T-helper 1 cell (primary cell): ENCODE data around the gene HTRA3.
"Not testable (repeated sequence)": the region's sequence is repeated elsewhere in the genome, so short reads cannot be mapped to it uniquely, and the experiment has no call there.

Experiments
- DNase-seq, 5 donors: peaks; one replicate each; pipeline ENCODE4 v3.0.0-alpha.2; 2012 to 2020

Gene HTRA3

DNA sequence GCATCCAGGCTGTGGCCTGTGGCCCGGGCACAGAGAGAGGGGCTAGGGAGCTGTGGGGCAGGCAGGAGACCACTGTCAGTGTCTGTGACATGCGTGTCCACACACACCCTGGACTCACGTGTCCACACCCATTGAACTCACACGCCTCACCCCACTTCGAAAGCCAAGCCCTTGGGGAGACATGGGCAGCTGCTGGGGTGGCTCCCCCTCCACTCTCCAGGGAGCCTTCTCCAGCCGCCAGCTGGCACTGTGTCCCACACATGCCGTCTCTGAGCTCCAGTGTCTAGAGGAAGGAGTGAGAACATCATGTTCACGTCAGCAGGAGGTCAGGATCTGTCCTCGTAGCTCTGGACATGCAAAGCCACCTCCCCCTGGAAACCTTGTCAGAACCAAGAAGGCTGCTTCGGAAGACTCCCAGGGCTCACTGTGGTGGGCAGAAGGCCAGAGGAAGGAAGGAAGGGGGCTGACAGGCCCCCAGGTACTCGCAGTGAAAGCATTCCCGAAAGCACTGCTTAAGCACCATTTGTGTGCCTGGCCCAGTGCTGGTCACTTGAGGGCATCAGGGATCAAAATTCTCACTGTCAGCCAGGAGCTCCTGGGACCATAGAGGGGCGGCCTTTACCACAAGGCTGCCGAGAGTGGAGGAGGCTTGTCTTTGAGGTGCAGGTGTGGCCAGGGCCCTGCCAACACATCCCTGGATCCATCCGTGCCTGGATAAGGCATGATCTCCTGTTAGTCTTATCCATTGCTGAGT lies 61.4 kb downstream of the HTRA3 start:
- DNase-seq = no peak

DNA sequence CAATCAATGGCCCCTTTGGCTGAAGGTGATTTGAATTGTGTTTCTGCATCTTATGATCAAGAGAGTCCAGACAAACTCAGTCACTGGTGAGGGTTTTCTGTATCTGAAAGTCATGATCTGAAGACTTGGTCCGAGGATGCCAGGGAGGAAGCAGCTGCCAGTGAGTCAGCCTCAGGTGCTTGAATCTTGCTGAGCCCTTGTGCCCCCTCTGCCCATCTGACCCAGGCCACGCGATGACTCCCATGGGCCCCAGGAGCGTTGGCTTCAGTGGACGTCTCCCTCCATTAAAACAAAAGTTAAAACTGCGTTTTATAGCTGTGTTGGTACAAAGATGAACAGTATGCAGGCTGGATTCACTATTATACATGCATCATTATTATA lies 62.0 kb downstream of the HTRA3 start:
- no peak for DNase-seq

DNA sequence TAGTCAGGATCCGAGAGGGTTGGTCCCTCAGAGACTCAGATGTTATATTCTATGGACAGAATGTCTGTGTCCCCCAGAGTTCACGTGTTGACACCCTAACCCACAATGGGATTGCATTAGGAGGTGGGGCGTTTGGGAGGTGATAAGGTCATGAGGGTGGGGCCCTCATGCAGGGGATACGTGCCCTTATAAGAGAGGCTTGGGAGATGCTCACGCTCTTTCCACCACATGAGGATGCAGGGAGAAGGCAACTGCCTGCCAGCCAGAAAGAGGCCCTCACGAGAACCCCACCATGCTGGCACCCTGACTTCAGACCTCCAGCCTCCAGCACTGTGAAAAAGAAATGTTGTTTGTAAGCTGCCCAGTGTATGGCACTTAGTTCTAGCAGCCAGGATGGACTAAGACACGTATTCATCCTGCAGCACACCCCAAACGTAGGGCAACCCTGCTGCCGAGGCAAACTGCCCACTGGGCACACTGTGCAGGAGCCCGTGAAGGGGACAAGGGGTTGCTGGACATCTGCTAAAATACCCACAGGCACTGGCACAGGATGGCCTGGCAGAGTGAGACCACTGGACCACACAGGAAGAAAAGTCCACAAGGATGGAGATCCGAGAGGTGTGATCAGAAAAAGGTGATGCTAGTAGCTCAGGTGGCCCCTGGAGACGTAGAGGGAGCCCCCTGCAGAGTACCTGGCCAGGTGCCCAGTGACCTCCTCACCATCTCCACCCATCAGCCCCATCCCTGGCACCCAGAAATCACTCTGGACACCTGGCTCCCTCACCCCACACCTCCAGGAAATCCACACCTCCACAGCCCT lies 62.7 kb downstream of the HTRA3 start:
- DNase-seq = no peak

DNA sequence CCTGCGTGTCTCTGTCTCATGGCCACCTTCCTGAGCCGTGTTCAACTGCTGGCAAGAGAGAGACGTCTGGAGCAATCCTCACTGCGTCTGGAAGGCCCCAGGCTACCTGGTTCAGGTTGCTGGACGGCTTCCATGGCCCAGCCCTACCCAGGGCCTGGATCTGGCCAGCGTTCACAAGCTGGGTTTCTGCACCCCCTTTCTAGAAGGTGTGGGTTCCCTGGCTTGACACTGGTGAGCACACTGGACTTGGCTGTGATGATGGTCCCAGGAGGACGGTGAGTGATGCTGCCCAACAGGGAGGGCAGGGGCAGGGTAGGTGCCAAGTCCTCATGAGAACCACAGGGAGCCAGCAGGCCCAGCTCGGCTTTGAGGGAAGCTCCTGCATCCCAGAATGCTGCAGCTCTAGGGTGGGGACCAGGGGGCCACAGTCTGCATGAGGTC lies 63.4 kb downstream of the HTRA3 start:
- DNase-seq = no peak

DNA sequence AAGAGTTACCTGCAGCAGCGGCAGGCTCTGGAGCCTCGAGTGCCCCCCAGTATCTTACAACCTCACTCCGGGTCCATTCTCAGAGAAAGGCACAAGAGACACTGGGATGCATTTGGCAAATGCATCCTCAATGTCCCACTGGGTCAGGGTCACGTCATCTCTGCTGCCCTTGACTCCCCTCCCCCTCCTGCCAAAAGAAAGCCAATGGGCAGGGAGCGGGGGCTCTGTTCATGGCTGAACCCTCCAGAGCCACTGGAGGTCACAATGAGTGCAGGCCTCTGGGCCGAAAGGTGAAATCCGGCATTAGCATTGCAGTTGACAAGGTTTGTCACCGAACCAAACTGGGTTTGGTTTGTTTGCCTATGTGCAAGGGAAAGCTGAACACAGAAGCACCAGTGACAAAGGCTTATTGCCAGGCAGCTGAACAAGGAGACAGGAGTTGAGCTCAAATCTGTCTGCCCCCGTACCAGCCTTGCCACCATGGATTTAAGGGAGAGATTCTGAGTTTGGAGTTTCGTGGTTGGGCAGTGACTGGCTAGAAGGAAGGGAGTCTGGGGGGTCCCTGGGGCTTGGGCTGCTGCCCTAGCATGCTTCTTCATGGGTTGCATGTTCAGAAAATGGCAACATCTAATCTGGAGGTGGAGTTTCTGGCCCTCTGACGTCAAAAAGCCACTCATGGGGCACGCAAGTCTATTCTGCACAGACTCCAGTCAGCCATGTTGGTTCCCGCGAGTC lies 64.3 kb downstream of the HTRA3 start:
- DNase-seq = no peak

DNA sequence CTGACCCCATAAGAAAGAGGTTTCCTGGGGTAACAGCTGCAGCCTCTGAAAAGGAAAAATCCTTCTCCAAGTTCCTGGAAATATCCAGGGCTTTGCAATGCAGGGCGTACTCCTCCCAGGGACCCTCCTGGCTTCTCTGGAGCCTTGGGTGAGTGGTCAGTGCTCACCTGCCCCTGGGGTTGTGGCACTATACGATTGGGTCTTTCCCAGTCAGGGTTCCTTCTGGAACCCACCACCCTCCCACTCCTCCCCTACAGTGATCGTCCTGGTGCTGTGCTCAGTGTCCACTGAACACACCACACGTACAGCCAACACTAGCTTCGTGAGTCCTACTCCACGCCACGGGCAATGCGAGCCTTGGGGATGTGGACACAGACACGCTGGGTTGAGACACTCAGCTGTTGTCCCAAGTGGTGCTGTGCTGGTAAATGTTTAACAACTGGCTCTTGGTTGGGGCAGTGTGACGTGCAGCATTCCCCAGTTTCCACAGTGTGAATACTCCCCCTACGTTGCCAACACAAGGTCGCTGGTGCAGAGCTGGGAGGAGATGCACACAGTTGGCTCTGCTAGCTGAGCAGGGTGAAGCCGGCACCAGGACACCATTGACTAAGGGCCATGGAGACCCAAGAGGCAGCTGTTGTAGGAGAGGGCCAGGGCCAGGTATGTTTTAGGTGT lies 65.4 kb downstream of the HTRA3 start:
- DNase-seq = no peak

DNA sequence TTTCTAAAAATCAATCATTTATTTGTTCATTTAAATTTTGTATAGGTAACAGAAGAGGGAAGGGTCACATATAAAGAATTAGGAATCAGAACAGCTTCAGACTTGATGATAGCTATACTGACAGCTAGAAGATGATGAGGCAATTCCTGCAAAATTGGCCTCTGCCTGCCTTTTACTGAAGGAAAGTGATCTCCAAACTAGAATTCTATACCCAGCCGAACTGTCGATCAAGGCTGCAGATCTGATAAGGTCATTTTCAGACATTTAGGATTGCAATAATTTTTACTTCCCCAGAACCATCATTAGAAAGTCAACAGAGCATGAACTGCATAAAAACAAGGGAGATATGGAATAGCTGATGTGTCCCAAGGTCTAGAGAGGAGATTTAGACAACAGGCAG lies 66.3 kb downstream of the HTRA3 start:
- no peak for DNase-seq

DNA sequence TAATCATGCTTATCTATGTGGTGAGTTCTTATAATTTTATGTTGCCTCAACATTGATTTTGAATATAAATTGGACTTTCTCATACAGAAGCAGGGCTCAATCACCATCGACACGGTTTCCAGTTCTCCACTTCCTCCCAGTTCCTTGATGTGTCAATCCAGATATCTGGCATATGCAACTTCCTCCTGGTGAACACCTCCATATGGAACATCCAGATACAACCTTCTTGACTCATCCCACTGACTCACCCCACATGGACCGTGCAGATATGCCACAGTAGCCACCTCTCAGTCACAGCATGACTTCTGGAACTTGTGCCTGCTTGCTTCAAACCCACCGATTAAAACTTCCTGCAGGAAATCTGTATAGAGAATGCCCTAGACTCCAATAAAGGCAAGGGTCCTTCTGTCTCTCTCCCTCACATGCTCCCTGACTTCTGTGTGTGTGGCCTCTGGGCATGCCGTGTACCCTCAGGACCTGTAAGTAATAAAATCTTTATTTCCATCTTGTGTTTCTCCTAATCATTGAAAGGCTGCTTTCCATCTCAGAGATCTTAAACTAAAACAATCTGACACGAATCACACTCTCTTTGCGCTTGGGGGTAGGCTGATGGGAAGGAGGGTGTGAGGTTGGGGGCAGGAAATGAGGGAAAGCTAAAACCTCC lies 67.0 kb downstream of the HTRA3 start:
- no peak for DNase-seq

DNA sequence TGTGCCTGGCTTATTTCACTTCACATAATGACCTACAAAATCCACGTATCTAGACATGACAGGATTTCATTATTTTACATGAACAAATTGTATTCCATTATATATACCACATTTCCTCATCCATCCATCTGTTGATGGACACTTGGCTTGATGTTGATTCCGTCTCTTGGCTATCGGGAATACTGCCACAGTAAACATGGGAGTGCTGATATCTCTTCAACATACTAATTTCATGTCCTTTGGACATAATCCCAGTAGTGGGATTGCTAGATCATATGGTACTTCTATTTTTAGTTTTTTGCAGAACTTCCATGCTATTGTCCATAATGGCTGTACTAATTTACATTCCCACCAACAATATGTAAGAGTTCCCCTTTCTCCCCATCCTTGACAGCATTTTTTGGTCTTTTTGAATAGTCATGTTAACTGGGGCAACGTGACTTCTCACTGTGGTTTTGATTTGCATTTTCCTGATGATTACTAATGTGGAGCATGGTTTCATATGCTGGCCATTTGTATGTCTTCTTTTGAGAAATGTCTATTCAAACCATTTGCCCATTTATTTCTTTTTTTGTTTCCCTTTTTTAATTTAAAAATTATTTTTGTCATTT lies 68.9 kb downstream of the HTRA3 start:
- DNase-seq = no peak

DNA sequence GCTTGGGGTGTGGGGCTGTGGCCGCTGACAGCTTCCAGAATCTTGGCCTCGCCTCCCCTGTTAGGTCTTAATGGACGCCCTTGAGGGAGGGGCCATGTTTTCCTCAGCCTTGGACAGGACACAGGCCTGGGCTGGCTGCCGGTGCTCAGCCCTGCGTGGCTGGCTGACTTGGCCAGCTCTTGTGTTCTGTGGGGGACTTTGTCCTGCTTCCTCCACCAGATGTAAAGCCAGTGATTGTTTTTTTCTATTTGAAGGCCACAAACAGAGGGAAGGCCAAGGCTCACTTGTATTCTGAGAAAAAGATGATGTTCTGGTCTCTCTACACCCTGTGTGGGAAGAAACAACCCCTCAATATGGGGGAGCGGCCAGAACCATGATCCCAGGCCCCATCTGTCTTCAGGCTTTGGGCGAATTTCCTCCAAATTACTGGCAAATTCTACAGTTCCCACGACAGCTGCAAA lies 71.3 kb downstream of the HTRA3 start:
- no peak for DNase-seq

DNA sequence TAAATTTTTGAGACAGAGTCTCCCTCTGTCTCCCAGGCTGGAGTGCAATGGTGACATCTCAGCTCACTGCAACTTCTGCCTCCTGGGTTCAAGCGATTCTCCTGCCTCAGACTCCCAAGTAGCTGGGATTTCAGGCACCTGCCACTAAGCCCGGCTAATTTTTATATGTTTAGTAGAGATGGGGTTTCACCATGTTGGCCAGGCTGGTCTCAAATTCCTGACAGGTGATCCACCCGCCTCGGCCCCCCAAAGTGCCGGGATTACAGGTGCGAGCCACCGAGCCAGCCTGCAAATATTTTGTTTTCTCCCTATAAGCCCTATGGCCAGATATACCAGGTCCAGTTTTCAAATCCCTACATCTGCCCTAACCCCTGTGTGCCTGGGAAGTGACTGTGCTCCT lies 71.7 kb downstream of the HTRA3 start:
- not testable (repeated sequence) for DNase-seq

DNA sequence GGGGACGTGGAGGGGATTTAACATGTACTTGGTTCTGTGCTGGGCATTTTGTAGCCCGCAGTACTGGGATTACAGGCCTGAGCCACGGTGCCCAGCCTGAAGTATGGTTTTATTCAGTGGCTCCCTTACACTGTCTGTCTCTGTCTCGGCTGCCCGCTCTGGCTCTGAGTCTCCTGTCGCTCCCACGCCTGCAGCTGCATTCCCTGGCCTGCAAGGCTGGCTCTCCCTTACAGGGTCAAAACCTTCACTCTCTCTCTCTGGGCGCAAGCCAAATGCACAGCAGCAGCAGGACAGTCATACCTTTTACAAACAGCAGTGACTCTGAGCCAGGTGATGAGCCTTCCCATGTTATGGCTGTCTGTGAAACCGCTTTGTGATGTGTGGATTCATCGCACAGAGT lies 72.1 kb downstream of the HTRA3 start:
- DNase-seq = no peak

DNA sequence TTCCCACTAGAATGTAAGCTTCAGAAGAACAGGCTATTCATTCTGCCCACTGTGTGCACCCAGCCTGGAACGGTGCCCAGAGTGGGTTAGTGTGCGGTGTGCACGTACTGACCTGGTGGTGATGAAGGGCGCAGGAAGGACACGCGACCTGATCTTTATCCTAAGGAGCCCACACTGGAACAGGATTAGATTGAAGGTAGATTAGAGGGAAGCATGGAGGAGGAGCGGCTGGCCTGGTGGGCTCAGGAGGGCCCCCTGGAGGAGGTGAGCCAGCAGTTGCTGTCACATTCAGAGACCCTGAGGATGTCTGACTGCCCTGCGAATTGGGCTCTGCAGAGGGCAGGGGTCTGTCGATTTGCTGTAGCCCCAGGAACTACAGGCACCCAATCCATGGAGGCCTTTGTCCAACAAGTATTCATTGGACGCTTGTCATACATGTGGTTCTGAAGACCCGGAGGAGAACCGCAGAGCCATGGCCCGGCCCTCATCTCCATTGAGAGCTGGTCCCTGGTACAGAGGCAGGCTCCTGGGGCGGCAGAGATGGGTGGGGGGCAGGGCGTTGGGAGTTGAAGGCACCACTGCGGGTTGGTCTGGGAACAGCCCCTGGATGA lies 73.2 kb downstream of the HTRA3 start:
- DNase-seq = no peak

DNA sequence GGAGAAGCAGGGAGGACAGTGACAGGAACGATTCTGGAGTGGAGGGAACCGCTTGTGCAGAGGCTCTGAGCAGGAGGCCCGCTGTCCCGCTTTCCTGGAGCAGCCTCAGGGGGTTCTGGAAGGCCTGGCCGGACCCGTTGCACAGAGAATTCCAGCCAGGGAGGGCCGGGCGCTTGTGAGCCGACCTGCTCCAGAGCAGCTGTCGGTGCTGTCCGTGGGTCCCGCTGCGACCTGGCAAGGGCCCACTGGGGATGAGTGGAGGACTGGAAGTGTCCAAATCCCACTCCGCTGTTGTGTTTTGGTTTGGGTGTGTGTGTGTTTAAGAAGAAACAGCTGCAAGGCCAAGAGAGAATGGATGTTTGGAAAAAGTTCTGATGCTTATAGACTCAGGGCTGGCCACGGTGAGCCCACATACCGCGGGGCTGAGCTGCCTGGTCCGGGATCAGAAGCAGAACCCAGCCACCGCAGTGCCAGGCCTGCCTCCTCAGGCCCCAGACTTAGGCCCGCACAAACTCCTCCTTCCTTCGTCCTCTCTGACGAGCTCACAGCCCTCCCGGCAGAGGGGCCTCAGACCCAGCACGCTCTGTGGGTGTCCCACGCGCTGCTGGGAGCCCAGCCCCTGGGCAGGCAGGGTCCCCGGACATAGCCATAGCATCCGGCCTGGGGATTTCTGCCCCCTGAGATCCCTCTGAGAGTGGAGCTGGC lies 73.9 kb downstream of the HTRA3 start:
- no peak for DNase-seq

DNA sequence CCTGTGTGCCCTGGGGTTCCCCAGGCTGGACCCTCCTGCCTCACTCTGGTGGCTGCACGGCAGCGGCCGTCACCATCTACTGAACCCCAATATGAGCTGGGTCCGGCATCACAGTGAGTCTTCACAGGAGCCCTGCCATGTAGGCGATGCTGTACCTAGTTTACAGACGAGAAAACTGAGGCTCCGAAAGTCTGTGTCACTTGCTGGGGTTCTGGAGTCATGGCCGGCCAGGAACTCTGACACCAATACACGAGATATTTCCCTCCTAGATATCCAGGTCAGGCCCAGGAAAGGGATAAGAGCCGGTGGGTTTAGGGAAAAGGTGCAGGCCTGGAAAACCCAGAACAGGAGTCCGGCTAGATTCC lies 74.4 kb downstream of the HTRA3 start:
- DNase-seq = no peak

DNA sequence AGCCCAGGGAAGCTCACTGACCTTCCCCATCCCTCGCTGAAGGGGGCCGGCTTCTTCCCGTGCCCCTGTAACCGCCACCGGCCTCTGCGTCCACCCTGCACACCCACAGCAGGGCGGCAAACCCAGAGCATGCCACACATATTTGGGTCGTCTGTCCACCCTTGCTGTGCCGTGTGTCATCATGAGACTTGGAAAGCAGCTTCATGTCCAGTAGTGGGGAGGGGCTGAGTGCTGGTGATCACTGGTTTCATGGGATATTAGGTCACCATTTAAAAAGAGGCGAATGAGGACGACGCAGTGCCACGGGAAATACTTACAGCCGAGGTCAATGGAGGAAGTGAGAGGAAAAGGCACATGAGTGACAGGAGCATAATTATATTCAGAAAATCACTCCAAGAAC lies 74.8 kb downstream of the HTRA3 start:
- DNase-seq = no peak

DNA sequence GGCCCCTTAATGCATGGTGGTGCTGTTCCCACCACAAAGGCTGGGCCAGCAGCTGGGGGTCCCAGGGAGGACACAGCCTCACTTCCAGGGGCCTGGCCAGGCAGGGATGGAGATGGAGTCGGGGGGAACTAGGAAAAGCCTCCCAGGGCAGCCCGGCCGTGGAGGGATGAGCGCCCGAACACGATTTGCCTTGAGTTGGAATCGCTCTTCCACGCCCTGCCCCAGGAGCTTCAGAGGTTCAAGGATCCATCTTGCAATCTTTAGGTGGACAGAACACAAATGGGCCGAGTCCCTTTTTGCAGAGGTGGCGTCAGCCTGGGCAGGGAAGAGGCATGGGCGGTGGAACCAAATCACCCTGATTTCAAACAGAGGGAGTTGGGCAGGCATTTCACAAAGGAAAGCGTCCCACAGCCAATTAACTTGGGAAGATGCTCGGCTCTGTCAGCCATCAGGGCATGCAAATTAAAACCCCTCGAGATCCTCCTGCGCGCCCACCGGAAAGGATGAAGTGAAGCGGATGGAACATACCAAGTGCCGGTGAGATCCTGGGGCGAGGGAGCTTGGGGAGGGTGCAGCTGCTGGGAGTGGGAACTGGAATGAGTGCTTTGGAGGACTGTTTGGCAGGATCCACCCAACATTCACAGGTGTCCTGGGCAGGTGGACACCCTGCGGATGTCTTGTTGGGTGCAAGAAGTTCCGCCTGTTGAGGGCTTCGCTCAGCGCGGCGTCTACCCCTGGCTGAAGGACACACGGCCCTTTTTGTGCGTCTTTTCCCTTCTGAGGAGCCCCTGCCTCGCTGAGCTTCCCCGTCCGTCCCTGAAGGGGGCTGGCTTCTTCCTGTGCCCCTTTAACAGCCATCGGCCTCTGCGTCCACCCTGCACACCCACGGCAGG lies 75.7 kb downstream of the HTRA3 start:
- DNase-seq = no peak

DNA sequence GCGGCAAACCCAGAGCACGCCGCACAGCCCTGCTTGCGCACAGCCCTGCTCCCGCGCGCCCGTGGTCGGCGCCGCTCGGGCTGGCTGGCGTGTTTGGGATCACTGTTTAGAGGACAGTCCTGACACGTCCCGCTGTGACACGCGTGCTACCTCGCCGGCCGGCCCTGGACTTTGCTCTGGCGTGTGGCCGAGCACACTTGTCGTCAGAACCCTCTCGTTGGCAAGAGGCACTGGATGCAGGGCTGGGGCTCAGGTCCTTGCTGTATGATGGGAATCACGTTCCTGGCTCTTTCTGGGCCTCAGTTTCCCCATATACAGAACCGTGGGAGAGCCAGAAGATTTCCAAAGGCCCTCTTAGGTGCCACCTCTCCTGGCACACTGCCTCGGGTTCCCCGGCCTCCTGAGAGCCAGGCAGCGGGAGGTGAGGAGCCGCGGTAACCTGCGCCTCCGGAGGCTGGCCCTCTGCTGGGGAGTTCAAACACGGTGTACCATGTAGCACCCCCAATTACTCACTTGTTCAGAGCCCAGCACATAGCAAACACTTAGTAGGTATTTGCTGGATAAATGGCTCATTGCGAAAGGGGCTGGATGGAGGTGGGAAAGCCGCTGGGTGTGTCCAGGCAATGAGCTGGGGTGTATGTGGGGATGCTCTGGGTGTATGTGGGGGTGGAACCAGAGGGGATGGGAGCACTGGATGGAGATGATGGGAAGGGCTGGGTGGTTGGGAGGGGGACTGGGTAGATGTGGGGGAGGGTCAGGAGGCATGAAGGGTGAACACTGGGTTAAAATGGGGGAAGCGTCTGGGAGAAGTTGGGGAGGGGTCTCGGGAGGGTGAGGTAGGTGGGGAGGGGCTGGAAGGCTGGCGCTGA lies 76.6 kb downstream of the HTRA3 start:
- no peak for DNase-seq
